Loucy (cell line): ENCODE measurements around the gene OGDH.

ENCODE experiments used
- EZH2phosphoT487 ChIP-seq: fragments of 200-600 bp; IDR thresholded peaks from 2 replicates; pipeline ENCODE4 v1.6.1; 2018; ENCODE audit warnings: antibody characterized with exemption, mild to moderate bottlenecking, moderate library complexity, borderline replicate concordance
- TF ChIP-seq, protein P1 (sequence below): fragments of 200-600 bp; sonication (generic); conservative IDR thresholded peaks from 2 replicates; pipeline ENCODE4 v1.5.1; 2014; ENCODE audit warnings: mild to moderate bottlenecking, antibody characterized with exemption, low read length

DNA sequence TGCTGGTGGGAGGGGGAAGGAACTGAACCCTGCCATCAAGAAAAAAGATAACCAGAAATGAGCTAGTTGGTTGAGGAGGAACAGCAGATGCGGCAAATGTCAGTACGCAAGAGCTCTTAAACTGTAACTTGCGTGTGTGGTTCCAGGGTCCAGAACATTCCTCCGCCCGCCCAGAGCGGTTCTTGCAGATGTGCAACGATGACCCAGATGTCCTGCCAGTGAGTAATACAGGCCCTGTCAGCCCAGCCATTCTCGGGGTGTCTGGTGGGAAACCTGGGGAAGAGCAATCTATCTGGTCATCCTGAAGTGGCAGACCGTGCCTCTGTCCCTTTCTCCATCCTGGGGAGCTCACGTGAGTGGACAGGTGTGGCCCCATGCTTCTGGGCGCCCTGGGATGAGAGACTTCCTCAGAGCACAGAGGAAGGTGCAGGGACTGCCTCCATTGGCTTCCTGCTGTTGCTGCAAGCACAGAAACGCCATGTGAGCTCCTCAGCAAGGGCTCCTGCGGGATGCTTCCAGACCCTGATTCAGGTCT lies 91.7 kb downstream of the OGDH start:
- TF ChIP-seq, protein P1, sequence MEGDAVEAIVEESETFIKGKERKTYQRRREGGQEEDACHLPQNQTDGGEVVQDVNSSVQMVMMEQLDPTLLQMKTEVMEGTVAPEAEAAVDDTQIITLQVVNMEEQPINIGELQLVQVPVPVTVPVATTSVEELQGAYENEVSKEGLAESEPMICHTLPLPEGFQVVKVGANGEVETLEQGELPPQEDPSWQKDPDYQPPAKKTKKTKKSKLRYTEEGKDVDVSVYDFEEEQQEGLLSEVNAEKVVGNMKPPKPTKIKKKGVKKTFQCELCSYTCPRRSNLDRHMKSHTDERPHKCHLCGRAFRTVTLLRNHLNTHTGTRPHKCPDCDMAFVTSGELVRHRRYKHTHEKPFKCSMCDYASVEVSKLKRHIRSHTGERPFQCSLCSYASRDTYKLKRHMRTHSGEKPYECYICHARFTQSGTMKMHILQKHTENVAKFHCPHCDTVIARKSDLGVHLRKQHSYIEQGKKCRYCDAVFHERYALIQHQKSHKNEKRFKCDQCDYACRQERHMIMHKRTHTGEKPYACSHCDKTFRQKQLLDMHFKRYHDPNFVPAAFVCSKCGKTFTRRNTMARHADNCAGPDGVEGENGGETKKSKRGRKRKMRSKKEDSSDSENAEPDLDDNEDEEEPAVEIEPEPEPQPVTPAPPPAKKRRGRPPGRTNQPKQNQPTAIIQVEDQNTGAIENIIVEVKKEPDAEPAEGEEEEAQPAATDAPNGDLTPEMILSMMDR = no peak
- no peak for TF ChIP-seq EZH2phosphoT487
